Natural killer cell treated with Interleukin-12 subunit alpha and Interleukin-12 subunit beta and Interleukin-15 and Interleukin-18, amount 100 ng/mL, for 72 hours (primary cell): ENCODE measurements around the gene CREG2. TPM values are rescaled to one million over a fixed set of nuclear protein-coding genes. Genes with fewer than 3 reads are reported as not detected.

Experiments
- ATAC-seq, 2 donors: fragments of 150-1000 bp; cut with Tn5 transposase in 1 of 2; sonication (Bioruptor Pico), chemical (Tn5 transposase) in 1 of 2; 2 replicates each; pipeline ENCODE4 v1.10.0; 2021
- DNase-seq: peaks from one replicate; pipeline ENCODE4 v3.0.0; 2022; ENCODE audit warnings: low spot score
- H3K27ac Mint-ChIP-seq, 2 donors: 1 replicate in 1 of 2; 2 replicates in 1 of 2; pipeline ENCODE4 v1.8.0; 2022; ENCODE audit warnings: mixed read lengths in 2 of 2, mild to moderate bottlenecking in 1 of 2, moderate library complexity in 1 of 2
- H3K27me3 Mint-ChIP-seq, 2 donors: 1 replicate in 1 of 2; 2 replicates in 1 of 2; pipeline ENCODE4 v1.8.0; 2022; ENCODE audit warnings: mixed read lengths in 2 of 2
- H3K36me3 Mint-ChIP-seq: one replicate; pipeline ENCODE4 v1.8.0; 2022; ENCODE audit warnings: mixed read lengths
- H3K4me1 Mint-ChIP-seq, 2 donors: 1 replicate in 1 of 2; 2 replicates in 1 of 2; pipeline ENCODE4 v1.8.0; 2022; ENCODE audit warnings: low read depth in 2 of 2, mixed read lengths in 2 of 2, mild to moderate bottlenecking in 1 of 2
- H3K4me3 Mint-ChIP-seq: one replicate; pipeline ENCODE4 v1.8.0; 2022; ENCODE audit warnings: mixed read lengths
- H3K9me3 Mint-ChIP-seq: 2 replicates; pipeline ENCODE4 v1.8.0; 2022; ENCODE audit warnings: mixed read lengths
- total RNA-seq, 2 donors: library from RNA; stranded (reverse); gene quantifications; one replicate each; pipeline ENCODE4 v1.2.3, GENCODE V29; 2022

The CREG2 gene, protein sequence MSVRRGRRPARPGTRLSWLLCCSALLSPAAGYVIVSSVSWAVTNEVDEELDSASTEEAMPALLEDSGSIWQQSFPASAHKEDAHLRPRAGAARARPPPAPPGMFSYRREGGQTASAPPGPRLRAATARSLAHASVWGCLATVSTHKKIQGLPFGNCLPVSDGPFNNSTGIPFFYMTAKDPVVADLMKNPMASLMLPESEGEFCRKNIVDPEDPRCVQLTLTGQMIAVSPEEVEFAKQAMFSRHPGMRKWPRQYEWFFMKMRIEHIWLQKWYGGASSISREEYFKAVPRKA
- total RNA-seq, result not detected

DNA sequence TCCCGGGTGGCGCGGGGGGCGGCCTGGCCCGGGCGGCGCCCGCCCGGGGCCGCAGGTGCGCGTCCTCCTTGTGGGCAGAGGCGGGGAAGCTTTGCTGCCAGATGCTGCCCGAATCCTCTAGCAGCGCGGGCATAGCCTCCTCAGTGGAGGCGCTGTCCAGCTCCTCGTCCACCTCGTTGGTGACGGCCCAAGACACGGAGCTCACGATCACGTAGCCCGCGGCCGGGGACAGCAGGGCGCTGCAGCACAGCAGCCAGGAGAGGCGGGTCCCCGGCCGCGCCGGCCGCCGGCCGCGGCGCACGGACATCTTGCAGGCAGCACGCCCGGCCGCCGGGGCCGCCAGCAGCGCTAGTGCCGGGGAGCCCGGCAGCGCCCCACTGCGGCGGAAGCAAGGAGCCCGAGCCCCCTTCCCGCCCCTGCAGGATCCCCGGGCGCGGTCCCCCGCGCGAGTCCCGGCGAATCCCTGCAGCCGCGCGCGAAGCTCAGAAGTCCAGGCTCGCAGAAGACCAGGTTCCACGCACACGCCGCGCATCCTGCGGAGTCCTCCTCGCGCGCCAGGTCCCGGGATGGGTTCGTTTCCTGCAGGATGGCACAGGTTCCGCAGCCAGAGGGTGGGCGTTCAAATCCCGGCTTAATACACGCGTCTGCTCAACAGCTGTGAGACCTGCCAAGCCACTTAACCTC, at the start of gene CREG2:
CREG2 (minus strand) TSS at position 353 of the 684 bp plus-strand sequence; CDS start at position 307, 46 bp downstream.
- Mint-ChIP-seq H3K36me3 (no peaks in the 10 kb centered on the region), H3K9me3 (no peaks in the 10 kb centered on the region), H3K4me3 (peak within 1 kb of the TSS; percentile 75), H3K27ac (no peak within 1 kb of the TSS), H3K27me3 (peaks cover 44 to 47% of the 10 kb centered on the region in 2 donors), H3K4me1 (peaks cover 4% of the 10 kb centered on the region in 2 donors)
- peak; percentile 74 to 85 for ATAC-seq
- no peak for DNase-seq

DNA sequence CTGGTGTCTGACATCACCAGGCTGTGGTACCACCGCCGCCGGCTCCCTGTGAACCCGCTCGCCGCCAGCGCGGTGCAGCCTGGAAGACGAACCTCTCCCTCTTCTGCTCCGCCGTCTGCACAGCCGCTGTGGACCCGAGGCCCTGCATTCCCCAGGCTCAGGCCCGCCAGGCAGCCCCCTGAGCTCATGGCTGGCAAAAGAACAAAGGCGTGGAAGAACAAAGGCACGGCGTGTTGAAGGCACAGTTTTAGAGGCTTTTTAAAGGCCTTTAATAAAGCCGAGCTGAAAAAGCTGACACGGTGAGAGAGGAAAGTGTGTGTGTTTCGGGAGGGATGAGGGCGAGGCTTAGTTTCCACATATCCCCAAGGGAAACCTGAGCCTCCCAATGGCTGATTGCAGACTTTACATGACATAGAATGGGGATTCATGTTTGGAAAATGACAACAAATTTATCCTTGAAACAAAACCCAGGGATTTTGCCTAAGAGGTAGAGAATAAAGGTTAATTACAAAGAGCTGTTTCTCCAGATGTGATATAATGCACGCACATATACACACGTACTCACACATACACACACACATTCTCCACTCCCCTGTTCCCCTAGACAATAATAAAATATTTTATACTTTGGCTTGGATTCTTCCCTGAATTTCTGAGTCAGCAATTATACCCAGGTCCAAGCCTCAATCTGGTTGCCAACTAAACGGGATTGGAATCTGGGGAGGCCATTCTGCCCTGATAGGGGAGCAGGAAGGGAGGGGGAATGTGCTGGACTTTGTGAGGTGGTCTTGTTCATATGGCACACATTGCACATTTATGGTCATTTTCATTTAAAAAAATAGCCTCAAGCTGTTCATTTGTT, 47.9 kb upstream of the CREG2 start:
- Mint-ChIP-seq H3K9me3 (no peaks in the 10 kb centered on the region), H3K36me3 (no peaks in the 10 kb centered on the region), H3K27me3 (peaks cover 0 to 5% of the 10 kb centered on the region in 2 donors), H3K27ac (no peak overlapping the region), H3K4me3 (no peak overlapping the region), H3K4me1 (no peaks in the 10 kb centered on the region)
- no peak for ATAC-seq
- DNase-seq, result no peak

DNA sequence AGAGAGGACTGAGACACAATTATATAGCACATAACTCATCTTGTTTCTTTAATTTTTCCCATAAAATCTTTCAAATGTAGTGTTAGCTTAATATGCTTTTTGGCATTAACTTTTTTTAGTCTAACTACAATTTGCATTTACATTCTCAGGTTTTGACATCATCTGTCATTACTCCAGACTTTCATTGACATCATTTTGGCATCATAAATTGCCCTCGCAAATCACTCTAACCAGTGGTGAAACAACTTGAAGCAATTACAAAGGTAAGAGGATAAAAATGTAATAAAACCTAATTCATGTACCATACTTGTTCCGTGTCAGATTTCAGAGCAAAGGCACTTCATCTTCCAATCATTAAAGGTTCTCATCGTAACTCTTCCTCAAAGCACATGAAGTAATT, 46.2 kb upstream of the CREG2 start:
- no peak for ATAC-seq
- H3K4me1 Mint-ChIP-seq, result no peaks in the 10 kb centered on the region
- no peaks in the 10 kb centered on the region for H3K36me3 Mint-ChIP-seq
- H3K4me3 Mint-ChIP-seq, result no peak overlapping the region
- H3K27ac Mint-ChIP-seq, result no peak overlapping the region
- DNase-seq, result no peak
- H3K27me3 Mint-ChIP-seq, result peaks cover 0 to 5% of the 10 kb centered on the region in 2 donors
- no peaks in the 10 kb centered on the region for H3K9me3 Mint-ChIP-seq

DNA sequence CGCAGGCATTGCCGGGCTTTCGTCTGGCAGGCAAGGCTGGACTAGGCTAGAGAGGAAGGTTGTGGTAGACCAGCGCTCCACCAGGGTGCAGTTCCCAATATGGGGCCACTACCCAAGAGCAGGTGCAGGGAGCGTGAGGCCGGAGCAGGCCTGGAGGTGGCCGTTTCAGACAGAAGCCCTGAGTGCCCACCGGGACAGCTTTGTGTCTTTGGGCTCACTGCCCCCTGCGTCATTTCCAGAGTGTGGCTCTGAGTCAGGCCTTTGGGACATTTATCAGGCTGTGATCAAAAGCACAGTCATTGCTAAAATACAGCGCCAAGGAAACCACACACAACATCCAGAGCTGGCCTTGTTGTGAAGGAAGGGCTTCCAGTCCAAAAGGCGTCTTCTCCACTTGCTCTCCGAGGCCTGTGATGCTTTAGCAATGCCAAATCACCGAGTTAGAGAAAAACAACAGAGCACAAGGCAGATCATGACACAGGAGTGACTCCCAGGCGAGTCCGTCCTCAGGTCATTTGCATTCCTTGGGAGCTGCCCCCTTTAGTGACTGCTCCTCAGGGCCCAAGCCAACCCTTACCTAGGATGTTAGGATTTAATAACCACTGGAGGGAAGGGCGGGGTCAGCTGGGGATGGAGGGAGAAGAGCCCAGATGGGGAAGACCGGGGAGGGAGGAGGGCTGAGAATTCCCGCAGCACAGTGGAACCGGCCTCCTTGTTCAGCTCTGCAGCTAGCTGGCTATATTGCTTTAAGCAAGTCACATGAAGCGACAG, 45.3 kb upstream of the CREG2 start:
- H3K27me3 Mint-ChIP-seq, result peaks cover 0 to 5% of the 10 kb centered on the region in 2 donors
- no peak overlapping the region for H3K4me3 Mint-ChIP-seq
- H3K4me1 Mint-ChIP-seq, result no peaks in the 10 kb centered on the region
- no peak overlapping the region for H3K27ac Mint-ChIP-seq
- ATAC-seq (peak; percentile 20 to 38), DNase-seq (no peak)
- no peaks in the 10 kb centered on the region for H3K9me3 Mint-ChIP-seq
- no peaks in the 10 kb centered on the region for H3K36me3 Mint-ChIP-seq

DNA sequence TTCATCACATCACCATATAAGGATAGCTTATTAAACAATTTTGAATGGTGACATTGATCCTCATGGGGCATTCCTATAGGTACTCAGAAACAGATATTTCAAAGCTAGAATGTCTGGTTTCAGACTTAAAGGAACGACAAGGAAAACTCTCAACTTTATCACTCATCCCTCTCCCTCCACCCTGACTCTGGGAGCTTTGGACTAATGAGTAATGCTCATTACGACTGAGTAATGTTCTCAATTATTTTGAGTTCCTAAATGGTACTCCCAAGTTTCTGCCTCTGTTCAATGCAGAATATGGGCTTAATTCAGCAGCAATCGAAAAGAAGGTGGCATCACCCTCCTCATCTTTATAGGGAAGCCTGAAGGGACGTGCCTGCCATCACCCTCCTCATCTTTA, 44.2 kb upstream of the CREG2 start:
- Mint-ChIP-seq H3K27me3 (peaks cover 0 to 4% of the 10 kb centered on the region in 2 donors), H3K4me1 (no peaks in the 10 kb centered on the region), H3K9me3 (no peaks in the 10 kb centered on the region), H3K27ac (no peak overlapping the region), H3K4me3 (no peak overlapping the region), H3K36me3 (no peaks in the 10 kb centered on the region)
- ATAC-seq (no peak), DNase-seq (no peak)

DNA sequence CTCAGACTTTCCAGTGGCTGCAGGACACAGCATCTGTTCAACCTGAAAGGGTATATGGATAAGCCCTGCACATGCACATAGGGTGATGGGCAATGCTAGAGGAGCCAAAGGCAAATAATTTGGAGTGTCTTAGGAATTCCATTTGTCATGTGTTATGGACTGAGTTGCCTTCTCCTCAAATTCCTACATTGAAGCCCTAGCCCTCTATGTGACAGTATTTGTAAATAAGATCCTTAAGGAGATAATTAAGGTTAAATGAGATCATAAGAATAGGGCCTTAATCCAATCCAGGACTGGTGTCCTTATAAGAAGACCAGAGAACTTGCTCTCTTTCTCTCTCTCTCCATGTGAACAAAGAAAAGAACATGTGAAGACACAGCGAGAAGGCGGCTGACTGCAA, 42.9 kb upstream of the CREG2 start:
- no peaks in the 10 kb centered on the region for H3K27me3 Mint-ChIP-seq
- no peaks in the 10 kb centered on the region for H3K9me3 Mint-ChIP-seq
- H3K4me1 Mint-ChIP-seq, result no peaks in the 10 kb centered on the region
- no peak overlapping the region for H3K4me3 Mint-ChIP-seq
- no peaks in the 10 kb centered on the region for H3K36me3 Mint-ChIP-seq
- DNase-seq (no peak), ATAC-seq (no peak)
- H3K27ac Mint-ChIP-seq, result no peak overlapping the region

DNA sequence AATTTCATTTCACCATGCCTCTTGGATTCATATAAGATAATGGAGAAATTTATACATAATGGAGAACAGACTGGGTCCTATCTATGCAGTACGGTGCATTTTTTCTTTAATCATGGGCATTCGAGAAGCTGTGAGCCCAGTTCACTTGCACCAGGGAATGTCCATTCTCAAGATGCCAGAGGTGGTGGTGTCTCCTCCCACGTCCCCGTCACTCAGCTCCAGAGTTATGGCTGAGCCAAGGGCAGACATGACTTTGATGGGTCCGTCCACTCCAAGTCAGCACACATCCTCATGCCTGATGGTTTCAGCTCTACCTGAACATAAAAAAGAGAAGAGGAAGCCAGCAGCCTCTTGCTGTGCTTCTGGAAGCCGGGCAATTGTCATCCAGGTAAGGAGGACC, 42.1 kb upstream of the CREG2 start:
- Mint-ChIP-seq H3K9me3 (no peaks in the 10 kb centered on the region), H3K27me3 (no peaks in the 10 kb centered on the region), H3K36me3 (no peaks in the 10 kb centered on the region), H3K4me1 (no peaks in the 10 kb centered on the region), H3K4me3 (no peak overlapping the region), H3K27ac (no peak overlapping the region)
- no peak for ATAC-seq
- no peak for DNase-seq

DNA sequence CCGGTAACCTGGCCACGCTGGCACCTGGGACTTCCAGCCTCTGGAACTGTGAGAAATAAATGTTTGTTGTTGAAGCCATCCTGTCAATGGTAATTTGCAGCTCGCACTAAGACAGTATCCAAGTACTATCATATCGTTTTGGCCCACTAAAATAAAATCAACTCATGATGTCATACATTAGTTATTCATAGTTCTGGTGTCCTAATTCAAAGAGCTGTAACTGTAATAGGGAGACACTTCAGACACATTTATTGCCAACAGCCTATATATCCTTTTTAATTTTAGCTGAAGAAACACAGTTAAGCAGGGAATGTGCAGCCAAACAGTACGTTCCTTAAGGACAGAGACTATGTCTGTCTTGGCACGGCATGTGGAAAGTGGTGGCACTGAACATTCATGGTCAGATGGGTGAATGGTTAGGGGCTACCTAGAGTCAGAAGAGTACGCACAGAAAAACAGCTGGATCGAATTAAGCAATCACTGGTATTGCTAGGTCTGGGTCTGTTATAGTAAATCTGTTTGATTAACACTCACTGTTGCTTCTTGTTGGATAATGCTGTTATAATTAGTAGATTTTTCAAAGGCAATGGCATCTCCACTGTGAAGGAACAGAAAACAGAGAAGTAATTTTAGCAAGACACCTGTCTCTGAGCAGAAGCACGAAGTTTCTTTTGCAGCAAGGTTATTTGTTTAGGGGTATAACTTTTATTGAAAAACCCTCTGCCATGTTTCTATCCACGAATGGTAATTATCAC, 41.3 kb upstream of the CREG2 start:
- DNase-seq (no peak), ATAC-seq (no peak)
- no peak overlapping the region for H3K4me3 Mint-ChIP-seq
- H3K36me3 Mint-ChIP-seq, result no peaks in the 10 kb centered on the region
- H3K27ac Mint-ChIP-seq, result no peak overlapping the region
- no peaks in the 10 kb centered on the region for H3K4me1 Mint-ChIP-seq
- H3K9me3 Mint-ChIP-seq, result no peaks in the 10 kb centered on the region
- no peaks in the 10 kb centered on the region for H3K27me3 Mint-ChIP-seq

DNA sequence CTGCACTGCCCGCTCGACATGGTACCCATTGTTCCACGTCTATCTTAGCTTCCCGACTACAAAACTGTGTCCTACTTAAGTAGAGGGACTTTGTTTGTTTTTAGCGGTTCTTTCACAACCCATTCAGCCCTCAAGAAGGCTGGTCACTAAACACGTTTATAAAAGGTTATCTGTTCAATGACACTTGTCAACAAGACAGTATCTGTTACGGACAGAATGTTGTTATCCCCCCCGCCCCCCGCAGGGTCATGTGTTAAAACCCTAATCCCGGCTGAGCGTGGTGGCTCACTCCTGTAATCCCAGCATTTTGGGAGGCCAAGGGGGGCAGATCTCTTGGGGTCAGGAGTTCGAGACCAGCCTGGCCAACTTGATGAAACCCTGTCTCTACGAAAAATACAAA, 40.4 kb upstream of the CREG2 start:
- DNase-seq (no peak), ATAC-seq (no peak)
- no peaks in the 10 kb centered on the region for H3K36me3 Mint-ChIP-seq
- H3K9me3 Mint-ChIP-seq, result no peaks in the 10 kb centered on the region
- H3K27ac Mint-ChIP-seq, result no peak overlapping the region
- H3K4me1 Mint-ChIP-seq, result no peaks in the 10 kb centered on the region
- no peak overlapping the region for H3K4me3 Mint-ChIP-seq
- H3K27me3 Mint-ChIP-seq, result no peaks in the 10 kb centered on the region

DNA sequence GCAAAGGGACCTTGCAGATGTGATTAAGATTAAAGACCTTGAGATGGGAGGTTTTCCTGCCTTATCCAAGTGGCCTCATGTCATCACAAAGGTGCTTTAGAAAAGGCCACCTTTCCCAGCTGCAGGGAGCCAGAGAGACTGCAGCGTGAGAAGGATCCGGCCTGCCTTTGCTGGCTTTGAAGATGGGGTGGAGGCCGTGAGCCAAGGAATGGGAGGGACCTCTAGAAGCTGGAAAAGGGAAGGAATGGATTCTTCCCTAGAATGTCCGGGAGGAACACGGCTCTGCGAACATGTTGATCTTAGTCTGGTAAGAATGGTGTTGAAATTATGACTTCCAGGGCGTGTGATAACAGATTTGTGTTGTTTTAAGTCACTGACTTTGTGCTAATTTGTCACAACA, 39.9 kb upstream of the CREG2 start:
- no peak for ATAC-seq
- Mint-ChIP-seq H3K36me3 (no peaks in the 10 kb centered on the region), H3K4me1 (no peaks in the 10 kb centered on the region), H3K4me3 (no peak overlapping the region), H3K9me3 (no peaks in the 10 kb centered on the region), H3K27me3 (no peaks in the 10 kb centered on the region), H3K27ac (no peak overlapping the region)
- no peak for DNase-seq

DNA sequence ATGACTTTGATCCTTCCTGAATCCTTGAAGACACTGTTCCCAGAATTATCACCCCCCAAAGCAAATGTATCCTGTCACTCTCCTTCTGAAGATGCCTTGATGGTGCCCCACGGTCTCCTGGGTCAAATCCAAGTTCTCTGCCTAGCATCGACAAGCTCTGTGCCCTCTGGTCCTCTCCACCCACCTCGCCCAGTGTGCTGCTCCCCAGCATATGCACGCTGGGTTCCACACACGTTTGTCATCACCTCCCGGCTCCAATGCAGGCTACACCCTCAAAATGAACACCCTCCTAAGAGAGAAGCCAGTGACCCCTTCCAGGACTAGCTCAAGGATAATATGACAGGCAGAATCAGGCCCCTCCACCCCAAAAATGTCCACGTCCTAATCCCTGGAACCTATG, 39.5 kb upstream of the CREG2 start:
- H3K36me3 Mint-ChIP-seq, result no peaks in the 10 kb centered on the region
- H3K27me3 Mint-ChIP-seq, result no peaks in the 10 kb centered on the region
- no peak overlapping the region for H3K4me3 Mint-ChIP-seq
- ATAC-seq, result no peak
- no peak overlapping the region for H3K27ac Mint-ChIP-seq
- no peak for DNase-seq
- H3K9me3 Mint-ChIP-seq, result no peaks in the 10 kb centered on the region
- no peaks in the 10 kb centered on the region for H3K4me1 Mint-ChIP-seq

DNA sequence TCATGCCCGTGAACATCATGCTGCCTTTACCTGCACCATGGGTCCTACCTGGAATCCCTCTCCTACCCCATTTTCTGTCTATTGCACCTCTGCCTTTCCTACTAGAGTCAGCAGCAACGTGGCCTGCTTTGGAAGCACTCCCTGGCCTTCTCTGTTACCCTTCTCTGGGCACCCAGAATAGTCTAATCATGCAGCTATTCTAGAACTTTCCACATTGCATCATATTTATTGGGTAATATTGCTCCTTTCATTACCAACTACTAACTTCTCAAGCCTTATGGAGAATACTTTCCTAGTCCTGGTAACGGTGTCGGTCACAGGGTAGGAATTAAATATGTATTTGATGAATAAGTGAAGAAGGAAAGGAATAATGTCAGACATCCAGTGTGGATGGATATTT, 33.3 kb upstream of the CREG2 start:
- Mint-ChIP-seq H3K4me1 (no peaks in the 10 kb centered on the region), H3K27me3 (peaks cover 0 to 3% of the 10 kb centered on the region in 2 donors), H3K27ac (peak overlapping the region in 1 of 2 donors; percentile 4), H3K4me3 (no peak overlapping the region), H3K9me3 (no peaks in the 10 kb centered on the region), H3K36me3 (no peaks in the 10 kb centered on the region)
- ATAC-seq (no peak), DNase-seq (no peak)

DNA sequence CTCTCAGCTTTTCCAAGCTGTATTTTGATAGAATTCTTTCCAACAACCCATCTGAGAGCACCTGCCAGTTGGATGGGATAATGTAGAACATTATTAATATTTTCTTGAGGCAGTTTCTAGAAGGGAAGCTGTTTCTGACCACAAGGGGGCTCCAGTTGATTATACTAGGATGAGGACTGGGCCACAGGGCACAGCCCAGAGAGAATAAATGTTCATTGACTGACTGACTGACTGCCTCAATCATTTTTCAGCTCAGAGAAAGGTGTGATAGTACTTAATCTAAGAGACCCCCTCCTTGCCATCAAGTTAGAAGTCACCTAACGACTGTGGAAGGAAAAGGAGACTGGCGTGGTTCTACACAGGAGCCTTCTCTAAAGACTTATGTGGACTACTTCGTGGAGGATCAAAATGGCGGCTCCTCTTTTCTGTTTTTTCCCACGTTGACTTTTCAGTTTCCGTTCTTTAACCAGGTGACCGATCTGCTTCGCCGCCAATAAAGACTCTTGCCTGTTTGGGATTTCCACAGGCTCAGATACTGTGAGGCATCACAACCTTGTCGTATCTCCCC, 31.9 kb upstream of the CREG2 start:
- Mint-ChIP-seq H3K27me3 (peaks cover 0 to 3% of the 10 kb centered on the region in 2 donors), H3K4me1 (no peaks in the 10 kb centered on the region), H3K27ac (peak overlapping the region in 1 of 2 donors; percentile 45), H3K36me3 (no peaks in the 10 kb centered on the region), H3K9me3 (no peaks in the 10 kb centered on the region), H3K4me3 (no peak overlapping the region)
- ATAC-seq, result peak; percentile 68 to 75
- DNase-seq, result no peak
